Left renal cortex interstitium (tissue), 4 donors: Measurements from ENCODE around the gene NTRK1. TPM values are rescaled to one million over a fixed set of nuclear protein-coding genes. Genes with fewer than 3 reads are reported as not detected.

Experiments
- DNase-seq, 4 donors: peaks; one replicate each; pipeline ENCODE4 v3.0.0-alpha.2; 2013; ENCODE audit warnings: low read depth in 4 of 4, low spot score in 2 of 4, missing footprints in 1 of 4
- polyA plus RNA-seq, 4 donors: library from polyadenylated mRNA; unstranded; fragments of 120-200 nt; gene quantifications; one replicate each; pipeline ENCODE4 v1.2.1, GENCODE V29; 2013; ENCODE audit not compliant: insufficient read length in 4 of 4

The NTRK1 gene
- polyA plus RNA-seq, 4 donors = 1.0 to 2.4 (median 1.8) TPM

DNA sequence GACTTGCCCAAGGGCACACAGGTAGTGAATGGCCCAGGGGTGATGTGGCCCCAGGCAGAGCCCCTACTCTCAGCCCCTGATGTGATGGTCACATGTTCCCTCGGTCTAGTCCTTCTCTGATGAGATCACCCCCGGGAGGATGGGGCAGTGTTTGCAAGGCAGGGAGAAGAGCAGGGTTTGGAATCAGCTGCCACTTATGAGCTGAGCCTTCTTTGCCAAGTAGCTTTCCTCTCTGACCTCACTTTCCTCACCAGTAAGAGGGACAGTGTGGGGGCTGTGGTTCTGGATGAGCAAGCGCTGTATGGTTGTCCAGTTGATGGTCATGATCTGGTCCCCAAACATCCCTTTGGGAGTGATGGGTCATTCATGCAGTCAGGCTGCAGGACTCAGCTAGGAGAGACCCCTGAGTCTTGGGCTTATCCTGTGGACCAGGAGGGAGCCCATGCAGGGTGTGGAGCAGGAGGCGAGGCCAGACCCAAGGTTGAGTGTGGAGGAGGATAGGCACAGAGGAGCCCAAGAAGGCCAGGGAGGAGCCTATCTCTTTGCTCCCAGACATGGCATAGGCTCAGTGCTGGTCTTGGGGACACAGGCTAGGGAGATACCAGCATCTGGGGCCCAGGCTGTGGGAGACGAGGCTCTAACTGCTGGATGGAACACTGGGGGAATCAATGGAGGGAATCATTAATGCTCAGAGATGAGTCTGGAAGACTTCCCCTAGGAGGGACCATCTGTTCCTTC, 16.9 kb downstream of the NTRK1 start:
- DNase-seq = no peak

DNA sequence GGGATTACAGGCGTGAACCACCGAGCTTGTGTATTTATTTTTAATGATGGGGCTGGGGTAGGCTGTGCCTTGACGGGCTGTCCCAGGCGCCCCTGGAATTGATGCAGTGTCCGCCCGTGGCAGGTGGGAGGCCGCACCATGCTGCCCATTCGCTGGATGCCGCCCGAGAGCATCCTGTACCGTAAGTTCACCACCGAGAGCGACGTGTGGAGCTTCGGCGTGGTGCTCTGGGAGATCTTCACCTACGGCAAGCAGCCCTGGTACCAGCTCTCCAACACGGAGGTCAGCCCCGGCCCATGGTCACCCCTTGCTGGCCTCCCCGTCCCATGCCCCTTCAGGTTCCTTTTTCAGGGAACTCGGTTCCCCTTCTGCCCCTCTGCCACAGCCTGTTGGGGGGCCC, 19.2 kb downstream of the NTRK1 start:
- DNase-seq = no peak

GRCh38 chr1:156880473-156880872, 19.8 kb downstream of the NTRK1 start:
- no peak for DNase-seq

DNA sequence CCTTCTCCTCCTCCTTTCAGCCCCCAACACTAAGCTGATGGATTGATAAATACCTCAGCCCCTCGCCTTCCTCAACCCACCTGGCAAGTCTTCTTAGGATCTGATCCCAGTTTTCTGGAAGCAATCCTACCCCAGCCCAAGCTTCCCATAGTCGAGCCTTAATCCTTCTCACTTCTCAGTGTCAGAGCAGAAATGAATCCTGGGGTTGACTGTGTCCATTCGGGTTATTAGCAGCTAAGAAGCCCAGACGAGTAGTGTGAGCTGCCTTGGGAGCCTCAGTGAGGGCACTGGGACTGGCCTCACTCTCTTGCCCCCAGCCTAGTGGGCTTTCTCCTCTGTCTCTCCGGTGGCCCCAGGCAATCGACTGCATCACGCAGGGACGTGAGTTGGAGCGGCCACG, 20.4 kb downstream of the NTRK1 start:
- no peak for DNase-seq

DNA sequence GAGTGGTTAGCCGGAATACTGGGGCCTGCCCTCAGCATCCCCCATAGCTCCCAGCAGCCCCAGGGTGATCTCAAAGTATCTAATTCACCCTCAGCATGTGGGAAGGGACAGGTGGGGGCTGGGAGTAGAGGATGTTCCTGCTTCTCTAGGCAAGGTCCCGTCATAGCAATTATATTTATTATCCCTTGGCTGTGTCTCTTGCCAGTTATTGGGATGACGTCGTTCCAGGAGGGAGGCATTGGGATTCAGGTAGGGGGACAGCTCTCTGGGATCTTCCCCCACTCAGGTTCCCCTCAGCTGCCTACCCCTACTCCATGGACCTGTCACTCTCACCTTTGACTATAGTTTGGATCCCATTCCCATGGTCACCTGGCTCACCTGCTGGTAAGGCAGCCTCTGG, 21.0 kb downstream of the NTRK1 start:
- no peak for DNase-seq

- DNase-seq = no peak
Observed at GRCh38 chr1:156882543-156882942, 21.9 kb downstream of the NTRK1 start.

DNA sequence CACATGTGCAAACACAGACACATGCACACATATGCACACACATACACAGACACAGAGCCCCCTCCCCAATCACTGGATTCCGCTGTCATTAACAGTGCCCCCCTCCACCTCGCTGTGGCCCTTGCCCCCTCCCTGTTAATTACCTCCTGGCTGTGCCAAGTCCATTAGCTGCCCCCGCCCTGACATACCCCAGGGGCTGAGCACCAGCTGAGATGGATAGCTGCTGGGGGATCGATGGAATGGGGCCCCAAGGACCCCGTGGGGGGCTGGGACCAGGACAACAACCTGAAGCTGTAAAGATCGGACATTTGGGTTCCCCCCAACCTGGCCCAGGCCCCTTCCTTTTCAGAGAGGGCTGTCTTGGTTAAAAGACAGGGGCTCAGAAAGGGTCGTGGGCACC, 23.3 kb downstream of the NTRK1 start:
- DNase-seq = no peak

DNA sequence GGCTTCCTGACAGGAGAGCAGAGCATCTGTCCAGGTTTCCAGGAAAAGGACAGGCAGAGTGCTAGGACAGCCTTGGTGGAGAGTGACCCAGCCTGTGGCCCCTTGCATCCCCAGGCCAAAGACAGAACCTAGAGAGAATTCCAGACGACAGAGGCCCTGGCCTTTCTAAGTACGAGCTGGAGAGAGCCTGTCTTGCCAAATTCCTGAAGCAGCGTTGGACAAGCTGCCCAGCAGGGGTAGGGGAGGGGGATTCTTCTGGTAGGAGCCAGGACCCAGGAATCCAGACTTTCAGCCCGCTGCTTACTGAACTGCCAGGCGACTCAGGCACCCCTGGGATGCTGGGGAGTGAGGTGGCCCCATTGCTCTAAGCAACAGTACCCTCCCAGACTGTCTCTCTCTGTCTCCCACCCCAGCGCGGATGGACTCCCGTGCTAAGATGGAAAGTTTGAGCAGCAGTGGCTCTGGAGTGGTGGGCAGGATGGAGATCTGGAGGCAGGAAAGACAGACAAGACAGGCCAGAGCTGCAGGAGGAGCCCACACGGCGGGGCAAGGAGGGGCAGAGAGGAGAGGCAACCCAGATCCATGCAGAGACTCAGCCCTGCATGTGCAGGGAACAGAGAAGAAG, 24.0 kb downstream of the NTRK1 start:
- DNase-seq = no peak

DNA sequence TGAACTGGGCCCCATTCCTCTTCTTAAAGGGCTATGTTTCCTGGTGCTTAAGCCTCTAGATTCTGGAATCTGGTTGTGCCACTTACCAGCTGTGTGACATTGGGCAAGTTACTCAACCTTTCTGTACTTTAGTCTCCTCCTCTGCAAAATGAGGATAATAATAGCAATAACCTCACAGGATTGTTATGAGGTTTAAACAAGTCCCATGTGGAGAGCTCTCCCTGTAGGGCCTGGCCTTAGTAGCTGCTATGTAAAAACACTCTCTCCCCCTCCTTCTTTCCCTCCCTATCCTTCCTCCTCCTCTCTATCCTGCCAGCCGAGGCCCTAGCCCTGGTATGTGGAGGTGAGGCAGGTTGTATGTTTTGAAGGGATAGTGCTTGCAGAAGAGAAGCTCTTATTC, 24.6 kb downstream of the NTRK1 start:
- no peak for DNase-seq

DNA sequence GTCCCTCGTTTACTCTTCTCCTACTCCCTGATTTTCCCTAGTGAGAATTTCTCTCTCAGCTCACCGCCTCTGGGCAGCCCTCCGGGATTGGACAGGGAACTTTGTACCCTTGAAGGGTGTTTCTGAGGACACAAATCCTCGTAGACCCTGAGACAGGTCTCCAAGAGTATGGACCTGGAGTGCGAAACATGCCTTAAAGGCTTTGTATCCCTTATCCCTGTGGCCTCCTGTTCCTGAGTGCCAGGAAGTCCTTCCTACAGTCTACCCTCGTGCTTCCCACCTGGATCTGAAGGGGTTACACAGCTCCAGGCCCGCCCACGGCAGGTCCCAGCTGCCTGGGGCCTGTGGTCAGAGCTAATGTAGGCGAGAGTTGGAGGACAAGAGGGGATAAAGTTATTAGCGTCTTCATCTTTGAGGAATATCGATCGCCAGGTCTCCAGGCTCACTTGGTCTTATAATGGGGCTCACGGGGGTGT, 25.3 kb downstream of the NTRK1 start:
- DNase-seq = no peak

GRCh38 chr1:156886583-156887281, 26.1 kb downstream of the NTRK1 start:
- no peak for DNase-seq

DNA sequence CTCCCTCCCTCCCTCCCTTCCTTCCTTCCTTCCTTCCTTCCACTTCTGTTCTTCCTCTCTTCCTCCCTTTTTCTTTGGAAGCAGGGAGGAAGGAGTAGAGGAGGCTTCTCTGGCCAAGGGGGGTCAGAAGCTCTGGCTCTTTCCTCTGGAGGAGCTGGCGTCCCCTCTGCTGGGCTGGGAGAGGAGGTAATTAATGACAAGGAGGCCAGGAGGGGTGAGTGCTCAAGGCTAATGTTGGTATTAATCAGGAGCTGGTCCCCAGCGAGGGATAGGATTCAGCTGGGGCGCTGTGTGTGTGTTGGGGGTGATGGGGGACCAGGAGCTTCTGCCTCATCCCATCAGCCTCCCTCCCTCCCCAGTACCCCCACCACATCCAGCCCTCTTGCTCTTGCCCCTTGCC, 26.7 kb downstream of the NTRK1 start:
- no peak for DNase-seq

DNA sequence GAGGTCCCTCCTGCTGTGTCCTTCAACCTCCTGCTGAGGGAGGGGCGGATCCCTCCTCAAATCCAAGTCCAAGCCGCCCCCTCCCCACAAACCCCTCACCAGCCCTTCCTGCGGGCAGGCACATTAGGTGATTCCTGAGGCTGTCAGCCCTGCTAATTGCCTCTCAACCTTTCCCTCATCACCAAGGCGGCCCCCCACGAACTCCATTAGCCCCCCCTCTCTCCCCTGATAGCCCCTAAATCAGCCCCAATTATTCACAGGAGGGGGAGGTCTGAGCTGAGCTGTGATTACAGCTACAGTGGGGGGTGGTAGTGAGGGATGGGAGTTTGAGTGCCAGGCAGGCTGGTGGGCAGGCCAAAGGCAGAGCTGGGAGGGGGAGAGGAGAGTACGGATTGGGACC, 27.1 kb downstream of the NTRK1 start:
- DNase-seq = no peak

- DNase-seq = peak in 1 of 4 donors; percentile 79
Observed at GRCh38 chr1:156889802-156890580, 29.3 kb downstream of the NTRK1 start.

GRCh38 chr1:156892190-156893047, 31.8 kb downstream of the NTRK1 start:
- DNase-seq = peak in 3 of 4 donors; percentile 72 to 87 (median 82)

DNA sequence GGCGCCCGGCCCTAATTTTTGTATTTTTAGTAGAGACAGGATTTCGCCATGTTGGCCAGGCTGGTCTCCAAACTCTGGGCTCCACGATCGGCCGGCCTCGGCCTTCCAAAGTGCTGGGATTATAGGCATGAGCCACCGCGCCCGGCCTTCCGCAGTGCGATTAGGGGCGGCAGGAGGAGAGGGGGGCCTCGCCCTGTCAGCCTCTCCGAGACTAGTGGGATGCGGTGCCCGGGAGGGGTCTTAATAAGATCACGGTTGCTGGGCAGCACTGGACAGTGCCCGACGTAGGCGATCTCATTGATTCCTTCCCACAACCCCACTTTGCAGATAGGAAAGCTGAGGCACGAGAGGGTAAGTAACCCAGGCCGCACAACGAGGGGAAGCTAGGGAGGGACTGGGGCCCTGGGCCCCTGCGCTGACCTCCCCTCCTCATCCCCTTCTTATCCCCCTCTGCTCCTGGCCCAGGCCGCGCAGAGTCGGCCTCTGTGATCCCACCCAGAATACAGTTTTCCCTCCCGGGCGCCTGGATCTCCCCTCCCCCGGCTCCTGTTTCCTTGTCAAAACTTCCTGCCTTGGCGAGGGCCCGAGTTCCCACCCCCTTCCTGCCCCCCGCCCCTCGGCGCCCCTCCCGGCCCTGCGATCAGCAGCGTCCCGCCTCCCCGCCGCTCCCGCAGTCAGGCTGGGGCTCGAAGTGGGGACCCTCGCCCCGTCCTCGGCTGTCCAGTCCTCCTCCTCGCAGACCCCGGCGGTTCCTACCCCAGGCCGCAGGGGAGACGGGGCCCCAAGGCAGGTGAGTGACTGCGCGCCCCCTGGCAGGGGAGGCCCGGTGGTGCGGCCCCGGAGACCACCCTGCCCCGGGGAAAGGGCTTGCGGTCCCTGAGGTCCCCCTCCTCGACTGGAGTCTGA, 32.6 kb downstream of the NTRK1 start, which contains the start of gene PEAR1:
TSS of gene PEAR1 (plus strand) at position 671 of the 906 bp plus-strand sequence. CDS start 10,209 bp downstream, outside the sequence.
- DNase-seq = peak in 1 of 4 donors; percentile 62

- no peak for DNase-seq
Observed at GRCh38 chr1:156894001-156894400, 33.3 kb downstream of the NTRK1 start.

DNA sequence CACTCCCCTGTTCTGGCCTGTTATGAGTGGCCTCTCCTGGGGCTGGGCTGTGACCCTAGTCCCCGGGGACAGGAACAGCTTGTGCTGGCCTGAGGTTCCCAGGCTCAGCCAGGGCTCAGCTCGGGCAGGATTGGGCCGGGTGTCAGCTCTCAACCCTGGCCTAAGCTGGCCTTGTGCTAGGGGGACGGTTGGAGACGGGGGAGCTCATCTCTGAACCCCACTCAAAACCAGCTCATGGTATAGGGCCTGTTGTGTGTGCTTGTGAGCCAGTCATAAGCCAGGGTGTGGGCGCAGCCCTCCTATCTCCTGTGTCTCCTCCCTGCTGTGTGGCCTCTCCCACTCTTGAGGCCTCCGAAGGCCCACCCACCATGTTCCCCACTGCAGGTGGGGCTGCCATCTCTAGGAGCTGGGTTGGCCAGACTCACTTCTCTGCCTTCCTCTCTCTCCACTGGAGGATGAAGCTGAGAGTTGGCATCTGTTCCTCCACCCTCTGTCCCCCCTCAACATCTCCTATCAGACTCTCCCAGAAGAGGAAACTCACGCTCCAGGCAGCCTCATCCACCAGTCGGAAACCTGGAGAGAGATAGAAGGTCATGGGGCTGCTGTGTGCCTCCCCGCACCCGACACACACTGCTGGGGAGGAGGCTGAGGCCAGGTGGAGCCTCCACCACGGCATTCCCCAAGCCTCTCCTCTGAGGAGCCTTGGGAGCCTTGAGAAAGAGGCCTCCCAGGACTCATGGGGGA, 34.2 kb downstream of the NTRK1 start:
- no peak for DNase-seq
